ENCODE measurements around the gene PHLDB2. TPM values are rescaled to one million over a fixed set of nuclear protein-coding genes. Genes with fewer than 3 reads are reported as not detected.

The PHLDB2 gene
- total RNA-seq, 1 experiment from 2014 or later, result 60.5 TPM

DNA sequence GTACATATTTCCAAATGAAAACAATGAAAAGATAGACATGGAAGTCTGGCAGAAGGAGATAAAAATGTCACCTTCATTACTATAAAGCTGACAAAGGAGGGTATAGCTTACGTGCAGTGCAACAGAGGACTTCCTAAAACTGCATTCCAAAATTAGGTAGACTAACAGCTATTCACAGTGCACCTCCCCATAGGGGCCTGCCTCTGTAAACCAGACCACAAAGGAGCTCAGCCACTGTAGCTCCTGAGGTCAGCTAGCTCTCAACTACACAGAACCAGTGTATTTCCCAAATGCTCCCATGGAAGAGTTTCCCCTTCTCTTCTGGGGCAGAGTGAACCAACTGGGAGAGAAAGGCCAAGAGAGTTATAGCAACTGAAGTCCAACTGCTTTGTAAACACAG lies 31.2 kb upstream of the PHLDB2 start:
- TF ChIP-seq, protein P1, sequence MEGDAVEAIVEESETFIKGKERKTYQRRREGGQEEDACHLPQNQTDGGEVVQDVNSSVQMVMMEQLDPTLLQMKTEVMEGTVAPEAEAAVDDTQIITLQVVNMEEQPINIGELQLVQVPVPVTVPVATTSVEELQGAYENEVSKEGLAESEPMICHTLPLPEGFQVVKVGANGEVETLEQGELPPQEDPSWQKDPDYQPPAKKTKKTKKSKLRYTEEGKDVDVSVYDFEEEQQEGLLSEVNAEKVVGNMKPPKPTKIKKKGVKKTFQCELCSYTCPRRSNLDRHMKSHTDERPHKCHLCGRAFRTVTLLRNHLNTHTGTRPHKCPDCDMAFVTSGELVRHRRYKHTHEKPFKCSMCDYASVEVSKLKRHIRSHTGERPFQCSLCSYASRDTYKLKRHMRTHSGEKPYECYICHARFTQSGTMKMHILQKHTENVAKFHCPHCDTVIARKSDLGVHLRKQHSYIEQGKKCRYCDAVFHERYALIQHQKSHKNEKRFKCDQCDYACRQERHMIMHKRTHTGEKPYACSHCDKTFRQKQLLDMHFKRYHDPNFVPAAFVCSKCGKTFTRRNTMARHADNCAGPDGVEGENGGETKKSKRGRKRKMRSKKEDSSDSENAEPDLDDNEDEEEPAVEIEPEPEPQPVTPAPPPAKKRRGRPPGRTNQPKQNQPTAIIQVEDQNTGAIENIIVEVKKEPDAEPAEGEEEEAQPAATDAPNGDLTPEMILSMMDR (IDR thresholded peaks at IDR 0.05; ENCODE audit: insufficient read depth in 1 of 2, low read depth in 1 of 2, low read length in 1 of 2, severe bottlenecking in 1 of 2, unreplicated experiment in 1 of 2), result no peak
- Mint-ChIP-seq H3K27me3 (ENCODE audit: insufficient read depth, unreplicated experiment) (no peaks in the 10 kb centered on the region), H3K9me3 (ENCODE audit: unreplicated experiment) (no peaks in the 10 kb centered on the region), H3K4me1 (ENCODE audit: low read depth, unreplicated experiment) (peaks cover 14% of the 10 kb centered on the region), H3K27ac (ENCODE audit: unreplicated experiment) (no peak overlapping the region), H3K4me3 (ENCODE audit: unreplicated experiment) (no peak overlapping the region), H3K36me3 (ENCODE audit: insufficient read depth, unreplicated experiment) (peaks cover 16% of the 10 kb centered on the region)
- no peak for DNase-seq
- H3K9me3 ChIP-seq, result no peaks in the 10 kb centered on the region
- H3K4me3 ChIP-seq (ENCODE audit: low read depth, low read length), result no peak overlapping the region
- H3K36me3 ChIP-seq (ENCODE audit: control insufficient read depth, insufficient read depth, low read length), result peaks cover 2% of the 10 kb centered on the region; the same call in 1 of the 2 replicates
- intact Hi-C loops (cut with micrococcal nuclease; ENCODE audit: unreplicated experiment), result no loop called here
- POLR2A ChIA-PET, result no interaction called here
- no peaks in the 10 kb centered on the region for H3K4me1 ChIP-seq
- CTCF ChIA-PET, result interaction anchor here (0.6 to 1.5 kb wide), 2 partner anchors 32 to 112 kb away, joined by 3 to 5 read pairs; no protein-coding TSS in a partner anchor
- H3K27me3 ChIP-seq (replicated peaks; ENCODE audit: control insufficient read depth, insufficient read depth, low read length), result no peaks in the 10 kb centered on the region
- no TSS peak for BruUV-seq (replicated peaks)

- BruUV-seq (replicated peaks), result no TSS peak
- H3K4me3 Mint-ChIP-seq (ENCODE audit: unreplicated experiment), result no peak overlapping the region
Observed at GRCh38 chr3:111828530-111828929, 30.5 kb upstream of the PHLDB2 start.

GRCh38 chr3:111829023-111829422 lies 30.0 kb upstream of the PHLDB2 start:
- H3K27me3 ChIP-seq (replicated peaks; ENCODE audit: control insufficient read depth, insufficient read depth, low read length), result no peaks in the 10 kb centered on the region
- peaks cover 2% of the 10 kb centered on the region; the same call in 1 of the 2 replicates for H3K36me3 ChIP-seq (ENCODE audit: control insufficient read depth, insufficient read depth, low read length)
- peaks cover 16% of the 10 kb centered on the region for H3K36me3 Mint-ChIP-seq (ENCODE audit: insufficient read depth, unreplicated experiment)
- ChIA-PET CTCF (interaction anchor here (1.5 kb wide), 1 partner anchor 31 kb away, joined by 5 read pairs; no protein-coding TSS in a partner anchor), POLR2A (no interaction called here)
- no TSS peak for BruUV-seq (replicated peaks)
- no peaks in the 10 kb centered on the region for H3K9me3 ChIP-seq
- peaks cover 11% of the 10 kb centered on the region for H3K4me1 Mint-ChIP-seq (ENCODE audit: low read depth, unreplicated experiment)
- DNase-seq, result no peak
- TF ChIP-seq, protein P1 (IDR thresholded peaks at IDR 0.05; ENCODE audit: insufficient read depth in 1 of 2, low read depth in 1 of 2, low read length in 1 of 2, severe bottlenecking in 1 of 2, unreplicated experiment in 1 of 2), result no peak
- intact Hi-C loops (cut with micrococcal nuclease; ENCODE audit: unreplicated experiment), result no loop called here
- H3K9me3 Mint-ChIP-seq (ENCODE audit: unreplicated experiment), result no peaks in the 10 kb centered on the region
- H3K27ac Mint-ChIP-seq (ENCODE audit: unreplicated experiment), result no peak overlapping the region
- no peak overlapping the region for H3K4me3 ChIP-seq (ENCODE audit: low read depth, low read length)
- no peak overlapping the region for H3K4me3 Mint-ChIP-seq (ENCODE audit: unreplicated experiment)
- H3K27me3 Mint-ChIP-seq (ENCODE audit: insufficient read depth, unreplicated experiment), result no peaks in the 10 kb centered on the region
- H3K4me1 ChIP-seq, result no peaks in the 10 kb centered on the region

More at GRCh38 chr3:111828530-111828929, 30.5 kb upstream of the PHLDB2 start:
- CTCF ChIA-PET, result interaction anchor here (0.6 to 1.5 kb wide), 2 partner anchors 32 to 113 kb away, joined by 3 to 5 read pairs; no protein-coding TSS in a partner anchor
- Mint-ChIP-seq H3K27ac (ENCODE audit: unreplicated experiment) (no peak overlapping the region), H3K36me3 (ENCODE audit: insufficient read depth, unreplicated experiment) (peaks cover 16% of the 10 kb centered on the region), H3K9me3 (ENCODE audit: unreplicated experiment) (no peaks in the 10 kb centered on the region), H3K4me1 (ENCODE audit: low read depth, unreplicated experiment) (peaks cover 14% of the 10 kb centered on the region), H3K27me3 (ENCODE audit: insufficient read depth, unreplicated experiment) (no peaks in the 10 kb centered on the region)
- no peaks in the 10 kb centered on the region for H3K27me3 ChIP-seq (replicated peaks; ENCODE audit: control insufficient read depth, insufficient read depth, low read length)
- POLR2A ChIA-PET, result no interaction called here
- TF ChIP-seq, protein P1 (IDR thresholded peaks at IDR 0.05; ENCODE audit: insufficient read depth in 1 of 2, low read depth in 1 of 2, low read length in 1 of 2, severe bottlenecking in 1 of 2, unreplicated experiment in 1 of 2), result no peak
- no peaks in the 10 kb centered on the region for H3K9me3 ChIP-seq
- no peak overlapping the region for H3K4me3 ChIP-seq (ENCODE audit: low read depth, low read length)
- no peak for DNase-seq
- H3K36me3 ChIP-seq (ENCODE audit: control insufficient read depth, insufficient read depth, low read length), result peaks cover 2% of the 10 kb centered on the region; the same call in 1 of the 2 replicates
- H3K4me1 ChIP-seq, result no peaks in the 10 kb centered on the region
- intact Hi-C loops (cut with micrococcal nuclease; ENCODE audit: unreplicated experiment), result no loop called here

All from Caco-2 (cell line).